ENCODE measurements around the gene SLC16A11. TPM values are rescaled to one million over a fixed set of nuclear protein-coding genes. Genes with fewer than 3 reads are reported as not detected.
A peak's percentile ranks its signal among the peaks of the same experiment; 100 is the strongest.

SLC16A11 gene
- total RNA-seq, 1 donor from 2014 or later: 0.54 TPM

GRCh38 chr17:7067198-7067597 is 23.3 kb upstream of the SLC16A11 start:
- Mint-ChIP-seq H3K27me3 (ENCODE audit: unreplicated experiment) (no peaks in the 10 kb centered on the region), H3K4me1 (ENCODE audit: low read depth, unreplicated experiment) (peaks cover 18% of the 10 kb centered on the region), H3K4me3 (ENCODE audit: unreplicated experiment) (no peak overlapping the region), H3K9me3 (ENCODE audit: unreplicated experiment) (peaks cover 29% of the 10 kb centered on the region), H3K27ac (ENCODE audit: unreplicated experiment) (no peak overlapping the region), H3K36me3 (ENCODE audit: unreplicated experiment) (peaks cover 18% of the 10 kb centered on the region)
- TF ChIP-seq CTCF (IDR thresholded peaks at IDR 0.05; ENCODE audit: partially characterized antibody, unreplicated experiment): no peak
- no peak for DNase-seq

GRCh38 chr17:7064261-7064660 is 20.4 kb upstream of the SLC16A11 start:
- H3K27me3 Mint-ChIP-seq (ENCODE audit: unreplicated experiment): no peaks in the 10 kb centered on the region
- TF ChIP-seq CTCF (IDR thresholded peaks at IDR 0.05; ENCODE audit: partially characterized antibody, unreplicated experiment): no peak
- peaks cover 18% of the 10 kb centered on the region for H3K36me3 Mint-ChIP-seq (ENCODE audit: unreplicated experiment)
- DNase-seq: no peak
- H3K27ac Mint-ChIP-seq (ENCODE audit: unreplicated experiment): peak overlapping the region; percentile 78
- peak overlapping the region; percentile 56 for H3K4me3 Mint-ChIP-seq (ENCODE audit: unreplicated experiment)
- peaks cover 23% of the 10 kb centered on the region for H3K9me3 Mint-ChIP-seq (ENCODE audit: unreplicated experiment)
- peaks cover 18% of the 10 kb centered on the region for H3K4me1 Mint-ChIP-seq (ENCODE audit: low read depth, unreplicated experiment)

- peaks cover 19% of the 10 kb centered on the region for H3K9me3 Mint-ChIP-seq (ENCODE audit: unreplicated experiment)
- H3K27me3 Mint-ChIP-seq (ENCODE audit: unreplicated experiment): no peaks in the 10 kb centered on the region
- no peak for DNase-seq
- H3K36me3 Mint-ChIP-seq (ENCODE audit: unreplicated experiment): peaks cover 11% of the 10 kb centered on the region
- TF ChIP-seq CTCF (IDR thresholded peaks at IDR 0.05; ENCODE audit: partially characterized antibody, unreplicated experiment): no peak
- peaks cover 18% of the 10 kb centered on the region for H3K4me1 Mint-ChIP-seq (ENCODE audit: low read depth, unreplicated experiment)
- peak overlapping the region; percentile 56 for H3K4me3 Mint-ChIP-seq (ENCODE audit: unreplicated experiment)
- peak overlapping the region; percentile 78 for H3K27ac Mint-ChIP-seq (ENCODE audit: unreplicated experiment)
Observed at GRCh38 chr17:7063518-7064094, 19.7 kb upstream of the SLC16A11 start.

GRCh38 chr17:7060165-7060891 is 16.4 kb upstream of the SLC16A11 start:
- no peaks in the 10 kb centered on the region for H3K27me3 Mint-ChIP-seq (ENCODE audit: unreplicated experiment)
- DNase-seq: no peak
- no peak for TF ChIP-seq CTCF (IDR thresholded peaks at IDR 0.05; ENCODE audit: partially characterized antibody, unreplicated experiment)
- H3K9me3 Mint-ChIP-seq (ENCODE audit: unreplicated experiment): peaks cover 7% of the 10 kb centered on the region
- no peak overlapping the region for H3K27ac Mint-ChIP-seq (ENCODE audit: unreplicated experiment)
- H3K4me1 Mint-ChIP-seq (ENCODE audit: low read depth, unreplicated experiment): peaks cover 15% of the 10 kb centered on the region
- no peaks in the 10 kb centered on the region for H3K36me3 Mint-ChIP-seq (ENCODE audit: unreplicated experiment)
- H3K4me3 Mint-ChIP-seq (ENCODE audit: unreplicated experiment): no peak overlapping the region

GRCh38 chr17:7058831-7059447 is 15.0 kb upstream of the SLC16A11 start:
- DNase-seq: no peak

More at GRCh38 chr17:7058831-7059447, 15.0 kb upstream of the SLC16A11 start:
- Mint-ChIP-seq H3K27me3 (ENCODE audit: unreplicated experiment) (no peaks in the 10 kb centered on the region), H3K27ac (ENCODE audit: unreplicated experiment) (no peak overlapping the region), H3K4me1 (ENCODE audit: low read depth, unreplicated experiment) (peaks cover 12% of the 10 kb centered on the region), H3K4me3 (ENCODE audit: unreplicated experiment) (no peak overlapping the region), H3K9me3 (ENCODE audit: unreplicated experiment) (peaks cover 4% of the 10 kb centered on the region), H3K36me3 (ENCODE audit: unreplicated experiment) (no peaks in the 10 kb centered on the region)
- TF ChIP-seq CTCF (IDR thresholded peaks at IDR 0.05; ENCODE audit: partially characterized antibody, unreplicated experiment): no peak

Measured in glutamatergic neuron (in vitro differentiated cells).